ENCODE measurements around the gene INPPL1.
A peak's percentile ranks its signal among the peaks of the same experiment; 100 is the strongest.

The INPPL1 gene

GRCh38 chr11:72217841-72218240, 6.7 kb upstream of the INPPL1 start:
- DNase-seq, result no peak

GRCh38 chr11:72218251-72218745, 6.3 kb upstream of the INPPL1 start:
- DNase-seq, result no peak

- DNase-seq, result no peak
Observed at GRCh38 chr11:72220696-72221363, 3.7 kb upstream of the INPPL1 start.

DNA sequence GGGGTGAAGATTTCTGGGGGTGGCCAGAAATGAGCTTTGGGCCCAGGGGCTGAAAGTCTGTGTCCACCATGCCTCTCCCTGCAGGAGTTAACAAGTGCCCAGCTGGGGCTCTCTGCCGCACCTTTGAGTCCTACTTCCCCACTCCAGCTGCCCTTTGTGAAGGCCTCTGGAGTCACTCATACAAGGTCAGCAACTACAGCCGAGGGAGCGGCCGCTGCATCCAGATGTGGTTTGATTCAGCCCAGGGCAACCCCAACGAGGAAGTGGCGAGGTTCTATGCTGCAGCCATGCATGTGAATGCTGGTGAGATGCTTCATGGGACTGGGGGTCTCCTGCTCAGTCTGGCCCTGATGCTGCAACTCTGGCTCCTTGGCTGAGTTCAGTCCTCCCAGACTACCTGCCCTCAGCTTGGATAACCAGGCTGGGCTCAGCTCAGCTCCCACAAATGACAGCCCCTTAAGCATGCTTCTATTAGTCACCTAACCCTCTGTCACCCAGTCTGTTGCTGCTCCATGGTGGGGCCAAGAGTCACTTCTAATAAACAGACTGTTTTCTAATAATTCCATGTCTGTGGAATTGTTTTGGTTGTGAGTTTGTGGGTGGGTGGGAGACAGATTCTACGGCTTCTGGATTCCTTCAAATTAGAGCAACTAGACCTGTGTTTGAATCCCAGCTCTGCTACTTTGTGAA, 3.0 kb upstream of the INPPL1 start:
- no peak for DNase-seq

GRCh38 chr11:72222106-72222891, 2.3 kb upstream of the INPPL1 start:
- no peak for DNase-seq

DNA sequence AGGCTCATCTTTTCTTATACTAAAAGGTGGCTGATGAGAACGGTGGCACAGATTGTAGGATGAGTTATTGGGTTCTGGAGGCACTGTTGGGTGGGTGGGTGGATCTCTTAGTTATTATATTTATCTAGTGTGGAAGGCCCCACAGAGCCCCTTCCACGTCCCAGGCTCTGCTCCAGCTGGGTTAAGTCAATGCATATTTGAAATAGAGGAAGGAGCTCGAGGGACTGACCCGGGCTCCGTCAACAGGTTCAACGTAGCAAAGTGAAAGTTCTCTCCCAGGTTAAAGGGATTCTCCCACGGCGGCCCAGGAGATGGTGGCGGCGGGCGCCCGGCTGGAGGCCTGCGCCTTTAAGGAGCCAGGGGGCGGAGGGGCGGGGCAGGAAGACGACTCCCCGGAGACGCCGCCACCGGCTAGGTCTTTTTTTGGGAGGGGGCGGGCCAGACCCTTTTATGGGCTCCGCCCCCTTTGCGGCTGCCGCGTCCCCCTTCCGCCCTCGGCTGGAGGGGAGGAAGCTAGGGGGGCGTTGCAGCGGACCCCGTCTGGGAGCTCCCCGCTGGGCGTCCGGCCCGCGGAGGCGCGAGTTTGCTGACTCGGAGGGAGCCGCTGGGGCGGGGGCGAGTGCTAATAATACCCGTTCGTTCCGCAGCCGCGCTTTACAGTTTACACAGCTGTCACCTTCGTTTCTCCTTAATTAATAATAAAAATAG, 1.5 kb upstream of the INPPL1 start:
- DNase-seq, result peak; percentile 94

GRCh38 chr11:72223615-72224563, 678 bp upstream of the INPPL1 start:
- DNase-seq, result peak; percentile 51

DNA sequence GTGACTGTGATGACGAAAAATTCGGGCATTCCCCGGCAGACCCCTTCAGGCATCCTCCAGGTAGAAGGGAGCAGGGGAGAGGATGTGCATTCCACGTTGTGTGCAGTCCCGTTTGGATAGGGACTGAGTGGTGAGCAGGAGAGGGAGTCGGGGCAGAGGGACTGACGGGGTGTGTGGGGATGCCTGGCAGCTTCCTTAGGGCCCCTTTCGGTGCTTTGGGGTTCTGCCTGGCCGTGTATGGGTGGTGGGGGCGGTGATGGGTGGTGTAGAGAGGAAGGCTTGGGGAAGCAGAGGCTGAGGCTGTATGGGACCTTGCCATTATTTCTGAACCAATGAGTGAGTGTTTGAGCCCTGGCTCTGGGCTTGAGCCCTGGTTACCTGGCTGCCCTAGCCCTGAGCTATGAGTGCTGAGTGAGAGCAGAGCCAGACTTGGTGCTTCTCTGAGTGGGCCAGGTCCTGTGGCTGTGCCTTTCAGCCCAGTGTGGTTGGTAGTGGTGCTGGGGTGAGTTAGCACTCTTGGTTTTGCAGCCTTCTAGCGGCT, 914 bp downstream of the INPPL1 start:
- DNase-seq, result peak; percentile 34

DNA sequence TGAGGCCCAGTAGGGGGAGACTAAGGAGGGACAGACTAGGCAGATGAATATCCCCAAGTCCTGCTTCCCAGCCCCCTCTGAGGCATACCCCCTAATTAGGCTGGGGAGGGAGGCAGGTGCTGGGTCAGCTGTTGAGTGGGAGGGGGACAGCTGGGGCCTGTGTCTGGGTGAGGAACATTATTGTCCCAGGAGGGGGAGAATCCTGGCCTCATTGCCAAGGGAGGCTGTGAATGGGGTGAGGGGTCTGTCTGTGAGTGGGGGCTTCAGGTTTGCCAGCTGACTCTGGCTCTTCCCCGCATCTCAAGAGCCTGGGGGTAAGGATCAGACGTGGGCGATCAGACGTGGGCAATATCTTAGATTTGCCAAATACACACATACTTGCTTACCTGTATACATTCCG, 2.1 kb downstream of the INPPL1 start:
- no peak for DNase-seq

GRCh38 chr11:72227316-72228228, 3.0 kb downstream of the INPPL1 start:
- DNase-seq, result no peak

DNA sequence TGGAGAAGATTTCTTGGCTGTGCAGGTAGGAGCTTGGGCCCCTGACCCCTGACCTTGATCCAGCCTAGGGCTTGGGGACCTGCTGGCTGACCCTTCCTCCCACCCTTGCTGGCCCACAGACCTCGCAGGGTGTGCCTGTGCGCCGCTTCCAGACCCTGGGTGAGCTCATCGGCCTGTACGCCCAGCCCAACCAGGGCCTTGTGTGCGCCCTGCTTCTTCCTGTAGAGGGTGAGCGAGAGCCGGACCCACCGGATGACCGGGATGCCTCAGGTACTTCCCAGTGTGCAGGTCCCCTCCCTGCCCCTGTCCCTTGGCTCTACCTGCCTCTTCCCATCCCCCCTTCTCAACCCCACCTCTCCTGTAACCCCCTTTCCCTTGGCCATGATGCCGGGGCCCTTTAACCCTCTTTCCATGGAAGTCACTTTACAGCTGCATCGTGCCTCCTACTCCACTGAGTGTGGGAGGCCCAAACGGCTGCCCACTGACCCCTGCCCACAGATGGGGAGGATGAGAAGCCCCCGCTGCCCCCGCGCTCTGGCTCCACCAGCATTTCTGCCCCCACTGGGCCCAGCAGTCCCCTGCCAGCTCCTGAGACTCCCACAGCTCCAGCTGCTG, 3.8 kb downstream of the INPPL1 start:
- no peak for DNase-seq

- DNase-seq, result no peak
Observed at GRCh38 chr11:72228844-72229231, 4.3 kb downstream of the INPPL1 start.

DNA sequence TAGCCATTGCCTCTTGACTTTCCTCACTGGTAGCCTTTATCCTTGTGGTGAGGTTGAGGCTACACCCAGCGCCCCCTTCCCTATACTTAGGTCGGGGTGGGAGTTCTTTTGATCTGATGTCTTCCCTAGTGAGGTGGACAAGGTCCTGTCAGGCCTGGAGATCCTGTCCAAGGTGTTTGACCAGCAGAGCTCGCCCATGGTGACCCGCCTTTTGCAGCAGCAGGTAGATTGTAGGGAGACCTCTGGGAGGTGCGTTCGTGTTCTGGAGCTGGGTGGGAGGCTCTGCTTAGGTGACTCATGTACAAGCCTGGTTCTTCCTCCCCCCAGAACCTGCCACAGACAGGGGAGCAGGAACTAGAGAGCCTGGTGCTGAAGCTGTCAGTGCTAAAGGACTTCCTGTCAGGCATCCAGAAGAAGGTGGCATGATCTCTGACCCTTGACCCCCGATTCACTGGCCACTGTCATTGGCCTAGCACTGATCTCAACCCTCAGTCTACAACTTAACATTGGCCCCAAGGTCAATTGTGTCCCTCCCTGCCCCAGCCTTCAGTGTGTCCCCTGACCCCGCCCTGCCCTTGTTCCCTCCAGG, 4.9 kb downstream of the INPPL1 start:
- no peak for DNase-seq

DNA sequence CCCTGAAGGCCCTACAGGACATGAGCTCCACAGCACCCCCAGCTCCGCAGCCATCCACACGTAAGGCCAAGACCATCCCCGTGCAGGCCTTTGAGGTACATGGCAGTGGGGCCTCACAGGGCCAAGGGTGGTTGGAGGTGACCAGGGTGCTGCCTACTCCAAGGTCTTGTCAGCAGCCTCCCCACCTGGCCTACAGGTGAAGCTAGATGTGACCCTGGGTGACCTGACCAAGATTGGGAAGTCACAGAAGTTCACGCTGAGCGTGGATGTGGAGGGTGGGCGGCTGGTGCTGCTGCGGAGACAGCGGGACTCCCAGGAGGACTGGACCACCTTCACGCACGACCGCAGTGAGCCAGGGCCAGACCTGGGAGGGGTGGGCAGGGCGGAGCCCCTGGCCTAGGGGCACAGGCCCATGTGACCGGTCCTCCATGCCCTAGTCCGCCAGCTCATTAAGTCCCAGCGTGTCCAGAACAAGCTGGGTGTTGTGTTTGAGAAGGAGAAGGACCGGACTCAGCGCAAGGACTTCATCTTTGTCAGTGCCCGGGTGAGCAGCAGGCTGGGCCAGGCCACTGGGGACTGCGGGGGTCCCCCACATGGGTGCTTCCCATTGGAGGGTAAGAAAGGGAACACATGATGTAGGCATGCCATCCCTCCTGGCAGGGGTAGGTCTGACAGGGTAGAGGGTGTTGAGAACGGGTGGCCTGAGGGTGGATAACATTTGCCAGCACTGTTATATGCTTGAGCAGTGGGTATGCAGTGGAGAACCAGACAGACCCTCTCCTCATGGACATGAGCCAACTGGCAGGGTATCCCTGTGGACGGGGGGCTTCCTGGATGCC, 5.6 kb downstream of the INPPL1 start:
- peak; percentile 10 for DNase-seq

DNA sequence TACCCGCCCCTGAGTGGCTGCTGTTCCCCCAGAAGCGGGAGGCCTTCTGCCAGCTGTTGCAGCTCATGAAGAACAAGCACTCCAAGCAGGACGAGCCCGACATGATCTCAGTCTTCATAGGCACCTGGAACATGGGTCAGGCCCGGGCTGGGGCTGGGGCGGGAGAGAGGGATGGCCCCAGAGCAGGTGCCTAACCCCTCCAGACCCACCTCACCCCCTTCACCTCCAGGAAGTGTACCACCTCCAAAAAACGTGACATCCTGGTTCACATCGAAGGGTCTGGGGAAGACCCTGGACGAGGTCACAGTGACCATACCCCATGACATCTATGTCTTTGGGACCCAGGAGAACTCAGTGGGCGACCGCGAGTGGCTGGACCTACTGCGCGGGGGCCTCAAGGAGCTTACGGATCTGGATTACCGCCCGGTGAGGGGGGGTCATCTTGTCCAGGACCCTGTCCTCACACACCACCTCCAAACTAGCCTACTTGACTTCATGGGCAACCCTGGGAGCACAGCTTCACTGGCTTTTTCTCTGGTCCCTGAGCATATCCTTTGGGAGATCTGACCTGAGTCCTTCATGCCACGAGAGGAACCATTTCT, 6.3 kb downstream of the INPPL1 start:
- peak; percentile 9 for DNase-seq

GRCh38 chr11:72231396-72232259, 7.1 kb downstream of the INPPL1 start:
- no peak for DNase-seq

Measured in activated CD8-positive, alpha-beta memory T cell treated with anti-CD3 and anti-CD28 coated beads, Interleukin-2, amount 50 U/mL, for 4 hours (primary cell).